GM13976 (cell line): Measurements from ENCODE around the gene TAF3.

Source experiments
- DNase-seq: peaks from one replicate; pipeline ENCODE4 v3.0.0; 2012; ENCODE audit warnings: low spot score
- CTCF ChIP-seq: IDR thresholded peaks from 2 replicates; pipeline ENCODE4 v1.5.1; 2012; ENCODE audit warnings: borderline replicate concordance, mild to moderate bottlenecking; ENCODE audit not compliant: insufficient read depth; ENCODE audit errors: extremely low read depth, missing control alignments, control extremely low read depth
- in situ Hi-C: fragments of 300-500 bp; cut with MboI; formaldehyde crosslinking; loops from one replicate; pipeline ENCODE4 v1.12.0; 2022; ENCODE audit warnings: low sequenced_read_pairs, mixed read lengths, inconsistent platforms; ENCODE audit not compliant: unreplicated experiment

Gene TAF3

GRCh38 chr10:7965457-7965856 lies 147.2 kb downstream of the TAF3 start:
- no peak for TF ChIP-seq CTCF
- DNase-seq, result no peak
- in situ Hi-C loops, result no loop called here

- no peak for TF ChIP-seq CTCF
- in situ Hi-C loops, result no loop called here
- no peak for DNase-seq
Measured at GRCh38 chr10:7967035-7967434, 148.7 kb downstream of the TAF3 start.

- no peak for DNase-seq
- TF ChIP-seq CTCF, result no peak
- in situ Hi-C loops, result no loop called here
Measured at GRCh38 chr10:7968510-7969112, 150.3 kb downstream of the TAF3 start.

GRCh38 chr10:7969623-7970022 lies 151.3 kb downstream of the TAF3 start:
- TF ChIP-seq CTCF, result no peak
- in situ Hi-C loops, result no loop called here
- no peak for DNase-seq

GRCh38 chr10:7971949-7972348 lies 153.6 kb downstream of the TAF3 start:
- TF ChIP-seq CTCF, result no peak
- in situ Hi-C loops, result no loop called here
- no peak for DNase-seq

GRCh38 chr10:7972367-7972766 lies 154.1 kb downstream of the TAF3 start:
- in situ Hi-C loops, result no loop called here
- no peak for TF ChIP-seq CTCF
- DNase-seq, result no peak
